Activated gamma-delta T cell treated with anti-CD3 and anti-CD28 coated beads, Interleukin-2, amount 50 U/mL, for 16 hours (primary cell): ENCODE measurements around the gene NCAPG2.
A peak's percentile ranks its signal among the peaks of the same experiment; 100 is the strongest.

ENCODE experiments used
- DNase-seq: peaks from one replicate; pipeline ENCODE4 v3.0.0-alpha.2; 2020; ENCODE audit warnings: low read depth

The NCAPG2 gene

GRCh38 chr7:158704524-158705233, at the start of gene NCAPG2:
Gene NCAPG2 (minus strand): TSS chr7:158704804. CDS start chr7:158701899, 2,905 bp downstream.
- DNase-seq, result peak; percentile 96

GRCh38 chr7:158753900-158754299, 49.3 kb upstream of the NCAPG2 start:
- DNase-seq, result no peak

- DNase-seq, result no peak
Observed at GRCh38 chr7:158751751-158752150, 47.1 kb upstream of the NCAPG2 start.

GRCh38 chr7:158751199-158751598, 46.6 kb upstream of the NCAPG2 start:
- DNase-seq, result no peak

GRCh38 chr7:158750702-158751101, 46.1 kb upstream of the NCAPG2 start:
- no peak for DNase-seq

GRCh38 chr7:158749396-158749795, 44.8 kb upstream of the NCAPG2 start:
- DNase-seq, result no peak

- DNase-seq, result no peak
Observed at GRCh38 chr7:158748335-158748734, 43.7 kb upstream of the NCAPG2 start.

GRCh38 chr7:158747408-158747807, 42.8 kb upstream of the NCAPG2 start:
- DNase-seq, result no peak

GRCh38 chr7:158746957-158747356, 42.4 kb upstream of the NCAPG2 start:
- no peak for DNase-seq

GRCh38 chr7:158745057-158745715, 40.6 kb upstream of the NCAPG2 start:
- no peak for DNase-seq

GRCh38 chr7:158744070-158744469, 39.5 kb upstream of the NCAPG2 start:
- no peak for DNase-seq

- DNase-seq, result no peak
Observed at GRCh38 chr7:158743219-158743618, 38.6 kb upstream of the NCAPG2 start.

- no peak for DNase-seq
Observed at GRCh38 chr7:158742065-158742821, 37.6 kb upstream of the NCAPG2 start.

GRCh38 chr7:158741294-158741666, 36.7 kb upstream of the NCAPG2 start:
- no peak for DNase-seq

GRCh38 chr7:158740657-158741293, 36.2 kb upstream of the NCAPG2 start:
- DNase-seq, result no peak

- DNase-seq, result no peak
Observed at GRCh38 chr7:158740013-158740656, 35.5 kb upstream of the NCAPG2 start.

GRCh38 chr7:158738841-158739240, 34.2 kb upstream of the NCAPG2 start:
- no peak for DNase-seq

GRCh38 chr7:158737064-158737695, 32.6 kb upstream of the NCAPG2 start:
- DNase-seq, result no peak

- no peak for DNase-seq
Observed at GRCh38 chr7:158735935-158736334, 31.3 kb upstream of the NCAPG2 start.

- DNase-seq, result no peak
Observed at GRCh38 chr7:158734861-158735260, 30.3 kb upstream of the NCAPG2 start.

- no peak for DNase-seq
Observed at GRCh38 chr7:158733775-158734494, 29.3 kb upstream of the NCAPG2 start.
